HG02610 (cell line): ENCODE results near the gene ZNF318.
"Not testable (repeated sequence)": the region's sequence is repeated elsewhere in the genome, so short reads cannot be mapped to it uniquely, and the experiment has no call there.

ENCODE experiments used
- ATAC-seq: cut with Tn5 transposase; IDR thresholded peaks from one replicate; pipeline ENCODE4 v1.9.1; 2021; ENCODE audit warnings: mild to moderate bottlenecking, moderate library complexity; ENCODE audit not compliant: unreplicated experiment

ZNF318 gene

DNA sequence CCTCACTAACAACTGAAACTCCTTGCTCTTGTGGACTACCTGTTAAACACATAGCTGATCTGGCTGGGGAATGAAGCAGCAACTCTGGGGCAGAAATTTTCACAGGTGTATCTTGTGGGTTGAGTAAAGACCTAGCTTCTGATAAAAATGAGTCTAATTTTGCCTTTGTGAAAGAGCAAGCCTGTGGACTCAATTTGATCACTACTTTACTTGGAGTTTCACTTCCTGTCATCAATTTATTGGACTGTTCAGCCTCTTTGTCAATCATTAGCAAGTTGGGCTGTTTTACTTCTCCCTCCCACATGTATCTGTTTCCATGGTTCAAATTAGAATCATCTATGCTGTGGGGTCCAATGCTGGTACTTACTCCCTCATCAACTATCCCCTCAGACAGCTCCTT lies 31.2 kb downstream of the ZNF318 start:
- ATAC-seq = peak; percentile 49

DNA sequence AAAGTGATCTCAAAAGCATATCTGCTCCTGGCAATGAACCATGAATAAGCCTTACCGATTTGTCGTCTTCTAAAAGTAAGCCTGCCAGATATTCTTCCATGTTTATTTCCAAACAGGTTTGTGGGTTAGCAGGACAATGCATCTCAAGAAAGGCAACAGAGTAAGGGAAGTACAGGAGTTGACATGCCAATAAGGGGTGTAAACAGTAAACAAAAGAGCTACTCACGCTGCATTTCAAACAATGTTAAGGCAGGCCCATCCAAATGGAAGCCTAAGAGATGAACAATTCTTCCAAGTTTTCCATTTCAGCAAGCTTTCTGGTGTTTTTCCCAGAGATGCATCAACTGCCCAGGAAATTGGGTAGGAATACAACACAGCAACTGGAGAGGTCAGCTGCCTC lies 33.1 kb downstream of the ZNF318 start:
- no peak for ATAC-seq

DNA sequence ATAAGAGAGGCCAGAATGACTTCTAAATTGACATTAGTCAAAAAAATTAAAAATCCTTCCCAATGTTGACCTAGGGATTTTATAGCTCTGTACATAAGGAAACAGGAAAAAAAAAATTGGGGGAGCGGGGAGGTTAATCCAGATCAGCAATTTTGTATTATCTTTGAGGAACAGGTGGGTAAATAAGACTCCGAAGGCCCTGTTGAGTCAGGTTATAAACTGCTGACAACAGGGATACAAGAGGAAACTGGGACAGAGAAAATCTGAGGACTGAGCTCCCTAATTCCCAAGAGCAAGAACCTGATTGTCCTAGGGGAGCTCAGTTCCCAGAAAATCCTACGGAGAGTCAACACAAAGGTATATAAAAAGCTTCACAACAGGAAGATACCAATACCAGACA lies 34.0 kb downstream of the ZNF318 start:
- no peak for ATAC-seq

DNA sequence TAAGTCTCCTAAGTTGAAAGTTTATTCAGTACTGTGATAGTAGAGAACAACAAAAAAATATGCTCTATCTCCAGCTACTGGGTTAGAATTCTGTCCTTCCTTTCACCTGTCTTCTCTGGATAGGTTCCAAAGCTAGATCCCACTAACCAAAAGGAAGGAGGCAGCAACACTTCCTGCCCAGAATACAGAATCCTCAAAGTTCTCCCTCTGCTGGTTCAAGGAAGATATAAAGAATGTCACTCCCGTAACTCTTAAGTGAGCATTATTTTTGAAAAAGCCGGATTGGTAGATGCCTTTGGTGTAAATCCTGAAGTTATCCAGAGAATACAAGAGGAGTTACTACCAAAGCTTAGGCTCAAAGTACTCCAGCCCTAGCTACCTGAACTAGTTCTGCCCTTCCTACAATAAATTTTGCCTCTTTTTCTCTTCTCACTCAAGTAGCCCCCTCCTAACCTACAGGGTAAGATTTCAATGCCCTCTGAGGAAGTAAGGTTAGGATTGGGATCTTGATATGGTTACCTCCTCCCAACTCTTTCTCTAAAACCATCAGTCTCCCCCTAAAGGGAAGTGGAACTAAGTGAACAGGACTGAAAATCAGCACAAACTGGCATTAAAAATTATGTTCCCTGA lies 34.9 kb downstream of the ZNF318 start:
- no peak for ATAC-seq

DNA sequence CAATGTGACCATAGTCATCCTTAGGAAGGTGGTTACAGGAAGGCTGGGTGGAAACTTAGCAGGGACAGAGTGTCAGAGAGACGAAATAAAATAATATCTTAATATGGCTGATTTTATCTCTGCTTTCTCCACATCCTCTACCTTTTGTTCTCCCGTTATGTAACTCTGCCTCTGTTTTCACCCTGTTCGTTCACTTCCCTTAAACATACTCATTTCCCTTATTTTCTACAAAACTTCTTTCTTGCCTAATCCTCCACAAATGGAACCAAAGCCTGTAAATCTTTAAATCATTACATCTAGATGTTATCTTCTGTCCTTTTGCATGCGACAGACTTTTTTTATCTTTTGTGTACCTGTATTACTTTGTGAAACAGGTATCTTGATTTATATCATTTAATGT lies 37.6 kb downstream of the ZNF318 start:
- ATAC-seq = no peak

DNA sequence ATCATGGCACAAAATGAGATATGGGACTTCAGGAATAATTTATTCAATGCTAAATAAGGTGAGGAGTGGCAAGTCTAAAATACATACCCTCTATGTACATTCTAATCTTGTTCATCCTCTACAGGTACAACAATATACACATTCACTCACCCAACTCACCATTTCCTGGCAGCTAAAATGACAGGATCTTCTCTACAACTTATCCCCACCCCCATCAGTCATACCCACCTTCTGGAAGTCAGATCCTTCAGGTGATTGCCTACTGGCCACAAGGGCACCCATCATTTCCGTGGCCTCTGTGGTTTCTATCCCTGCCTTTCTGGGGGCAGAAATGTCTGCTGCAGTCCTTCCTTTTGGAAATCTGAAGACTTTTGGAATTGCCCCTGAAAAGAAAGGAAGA lies 38.0 kb downstream of the ZNF318 start:
- ATAC-seq = no peak

DNA sequence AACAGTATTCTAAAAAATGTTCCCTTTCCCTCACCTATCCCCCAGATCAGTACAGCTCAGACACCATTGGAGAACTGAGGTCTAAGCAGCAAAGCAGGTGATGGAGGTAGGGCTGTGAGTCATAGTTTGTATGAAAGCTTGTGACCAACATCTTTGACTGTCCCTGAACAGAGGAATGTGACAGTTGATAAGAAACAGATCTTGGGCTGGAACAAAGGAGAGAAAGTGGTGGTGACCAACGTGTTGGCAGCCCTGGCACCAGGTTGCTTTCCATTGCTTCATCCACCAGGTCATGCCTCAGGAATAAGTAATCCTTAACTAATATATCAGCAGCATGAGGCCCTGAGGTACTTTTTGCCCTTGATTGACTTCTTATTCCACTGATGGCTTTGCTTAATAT lies 40.9 kb downstream of the ZNF318 start:
- no peak for ATAC-seq

DNA sequence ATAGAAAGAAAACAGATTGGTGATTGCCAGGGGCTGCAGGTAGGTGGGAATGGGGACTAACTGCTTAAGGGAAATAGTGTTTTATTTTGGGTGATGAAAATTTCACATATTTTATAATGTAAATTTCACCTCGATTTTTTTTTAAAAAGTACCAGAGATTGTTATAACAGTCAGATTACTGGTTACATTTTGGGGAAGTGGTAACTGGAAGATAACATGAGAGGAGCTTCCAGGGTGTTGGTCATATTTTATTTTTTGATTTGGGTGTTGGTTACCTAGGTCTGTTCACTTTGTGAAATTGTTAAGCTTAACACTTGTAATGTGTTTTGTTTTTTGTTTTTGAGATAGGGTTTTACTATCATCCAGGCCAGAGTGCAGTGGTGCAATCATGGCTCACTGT lies 43.6 kb downstream of the ZNF318 start:
- ATAC-seq = no peak

DNA sequence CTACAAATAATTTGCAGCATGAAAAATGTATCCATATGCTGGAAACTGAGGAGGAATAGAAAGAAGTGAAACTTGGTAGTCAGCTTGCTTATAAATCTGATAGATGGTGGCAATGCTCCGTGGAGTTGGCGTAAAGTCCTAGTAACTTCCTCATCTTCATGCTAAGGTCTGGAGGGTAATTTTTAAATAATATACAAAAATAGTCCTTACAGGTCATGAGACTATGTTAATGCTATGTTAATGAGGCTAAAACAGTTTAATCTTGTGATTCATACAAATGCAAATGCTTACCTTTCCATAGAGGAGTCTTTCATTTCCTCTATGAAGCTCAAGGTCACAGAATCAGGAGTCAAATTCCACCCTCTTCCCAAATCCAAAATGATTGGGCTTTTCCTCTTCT lies 51.4 kb downstream of the ZNF318 start:
- ATAC-seq = no peak

DNA sequence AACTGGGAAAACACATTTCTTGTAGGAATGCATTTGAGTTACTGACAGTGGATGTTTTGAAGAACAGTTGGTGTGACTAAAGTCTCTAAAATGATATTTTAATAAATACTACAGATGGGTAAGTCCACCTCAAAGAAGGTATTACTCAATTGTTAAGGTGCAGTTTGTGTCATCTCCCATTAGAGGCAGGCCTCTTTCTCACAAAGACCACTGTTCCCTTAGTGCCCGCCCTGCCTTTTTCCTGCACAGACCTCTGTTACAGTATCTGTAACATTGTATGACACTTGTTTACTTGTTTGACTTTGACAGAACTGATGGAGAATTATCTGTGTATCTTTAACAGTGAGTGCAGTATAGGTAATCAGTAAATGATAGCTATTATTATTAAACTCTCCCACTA lies 55.6 kb downstream of the ZNF318 start:
- no peak for ATAC-seq

DNA sequence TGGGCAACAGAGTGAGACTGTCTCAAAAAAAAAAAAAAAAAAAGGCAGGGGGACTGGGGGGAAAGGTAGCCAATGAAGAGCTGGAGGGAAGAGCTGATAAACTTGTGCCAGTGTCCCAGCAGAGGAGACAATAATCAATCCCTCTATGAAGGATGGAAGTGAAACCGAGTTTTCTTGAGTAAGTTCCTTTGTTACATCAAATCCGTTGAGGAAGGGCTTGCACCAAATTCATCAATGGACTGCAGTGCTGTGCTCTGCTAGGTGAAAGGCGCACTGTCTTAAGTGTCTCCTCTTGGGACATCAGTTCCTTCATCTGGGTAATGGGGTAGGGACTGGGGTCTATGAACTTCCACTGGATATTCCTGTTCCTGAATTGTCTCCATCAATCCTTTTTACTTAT lies 57.8 kb downstream of the ZNF318 start:
- no peak for ATAC-seq

DNA sequence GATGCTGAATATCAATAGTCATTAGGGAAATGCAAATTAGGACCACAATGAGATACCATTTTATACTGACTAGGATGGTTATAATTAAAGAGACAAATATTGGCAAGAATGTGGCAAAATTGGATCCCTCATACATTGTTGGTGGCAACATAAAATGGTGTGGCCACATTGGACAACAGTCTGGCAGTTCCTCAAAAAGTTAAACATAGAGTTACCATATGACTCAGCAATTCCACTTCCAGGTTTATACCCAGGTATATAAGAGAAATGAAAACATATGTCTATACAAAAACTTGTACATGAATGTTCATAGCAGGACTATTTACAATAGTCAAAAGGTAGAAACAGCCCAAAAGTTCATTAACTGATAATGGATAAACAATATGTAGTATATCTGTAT lies 58.8 kb downstream of the ZNF318 start:
- ATAC-seq = no peak

DNA sequence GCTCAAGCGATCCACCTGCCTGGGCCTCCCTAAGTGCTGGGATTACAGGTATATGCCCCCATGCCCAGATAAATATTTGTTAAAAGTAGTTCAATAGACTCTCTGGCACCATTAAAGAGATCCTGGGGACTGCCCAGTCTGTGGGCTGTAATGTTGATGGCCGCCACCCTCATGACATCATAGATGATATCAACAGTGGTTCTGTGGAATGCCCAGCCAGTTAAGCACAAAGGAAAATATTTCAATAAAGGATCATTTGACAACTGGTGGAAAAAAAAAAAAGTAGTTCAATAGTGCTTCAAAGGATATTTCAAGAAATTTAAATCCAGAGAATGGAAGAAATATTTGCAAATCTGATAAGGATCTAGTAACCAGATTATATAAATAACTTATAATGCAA lies 59.3 kb downstream of the ZNF318 start:
- ATAC-seq = no peak

DNA sequence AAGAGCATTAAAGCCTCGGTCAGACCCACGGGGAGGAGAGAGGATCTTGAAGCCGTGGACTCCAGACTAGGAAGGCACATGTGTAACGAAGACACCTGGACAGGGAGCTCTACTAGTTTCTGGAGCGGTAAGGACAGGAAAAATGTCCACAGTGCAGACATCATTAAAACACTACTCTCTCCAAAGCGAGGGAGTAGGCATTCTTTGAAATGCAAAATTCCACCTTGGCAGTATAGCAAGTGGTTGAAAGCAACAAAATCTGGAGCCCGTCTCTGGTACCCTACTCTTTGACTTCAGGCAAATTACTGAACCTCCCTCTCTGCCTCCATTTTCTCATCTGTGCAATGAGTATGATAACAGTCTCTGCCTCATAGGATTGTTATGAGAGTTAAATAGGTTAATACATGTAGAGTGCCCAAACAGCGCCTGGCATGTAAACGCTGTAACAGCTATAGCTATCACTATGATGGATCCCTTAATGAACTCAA lies 60.4 kb downstream of the ZNF318 start:
- ATAC-seq = no peak

DNA sequence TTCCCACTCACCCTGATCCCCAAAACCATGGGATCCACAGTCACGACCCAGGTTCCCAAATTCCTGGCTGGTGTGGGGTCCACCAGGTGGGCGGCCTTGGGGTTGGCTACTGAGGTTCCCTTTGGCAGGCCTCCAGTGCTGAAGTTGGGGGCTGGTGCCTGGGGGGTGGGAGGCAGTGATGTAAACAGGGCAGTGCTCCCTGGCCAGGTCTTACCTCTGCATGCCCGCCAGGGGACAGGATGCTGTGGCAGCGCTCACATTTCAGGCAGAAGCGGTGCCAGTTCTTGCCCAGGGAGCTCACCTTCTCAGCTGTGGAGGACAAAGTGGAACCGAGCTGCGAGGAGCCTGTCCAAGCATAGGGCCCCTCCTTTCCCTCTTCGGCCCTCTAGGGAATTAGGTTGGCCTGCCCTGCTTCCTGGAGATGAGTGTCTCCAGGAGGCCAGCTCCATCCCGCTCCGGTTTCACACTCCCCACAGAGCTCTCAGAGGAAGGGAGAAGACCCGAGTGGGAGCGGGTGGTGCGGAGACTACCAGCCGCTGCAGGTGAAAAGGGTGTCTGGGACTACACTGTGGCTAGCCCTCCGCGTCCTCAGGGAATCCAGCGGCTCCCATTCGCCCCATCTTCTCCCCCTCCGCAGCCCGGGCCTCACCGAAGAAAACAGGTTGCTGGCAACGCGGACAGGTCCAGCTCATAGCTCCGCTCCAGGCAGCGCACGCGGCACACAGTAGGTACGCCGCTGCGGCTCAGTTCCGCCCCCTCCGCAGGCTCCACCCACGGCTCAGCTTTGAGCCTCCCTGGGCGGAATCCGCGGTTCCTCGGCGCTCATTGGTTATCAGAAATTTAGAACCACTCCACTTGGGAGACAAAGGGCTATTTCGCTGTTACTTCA lies 61.1 kb downstream of the ZNF318 start, which contains the start of gene CRIP3:
TSS of gene CRIP3 (minus strand) at position 726 of the 889 bp plus-strand sequence. CDS start at position 692, 34 bp downstream.
- ATAC-seq = peak; percentile 53

DNA sequence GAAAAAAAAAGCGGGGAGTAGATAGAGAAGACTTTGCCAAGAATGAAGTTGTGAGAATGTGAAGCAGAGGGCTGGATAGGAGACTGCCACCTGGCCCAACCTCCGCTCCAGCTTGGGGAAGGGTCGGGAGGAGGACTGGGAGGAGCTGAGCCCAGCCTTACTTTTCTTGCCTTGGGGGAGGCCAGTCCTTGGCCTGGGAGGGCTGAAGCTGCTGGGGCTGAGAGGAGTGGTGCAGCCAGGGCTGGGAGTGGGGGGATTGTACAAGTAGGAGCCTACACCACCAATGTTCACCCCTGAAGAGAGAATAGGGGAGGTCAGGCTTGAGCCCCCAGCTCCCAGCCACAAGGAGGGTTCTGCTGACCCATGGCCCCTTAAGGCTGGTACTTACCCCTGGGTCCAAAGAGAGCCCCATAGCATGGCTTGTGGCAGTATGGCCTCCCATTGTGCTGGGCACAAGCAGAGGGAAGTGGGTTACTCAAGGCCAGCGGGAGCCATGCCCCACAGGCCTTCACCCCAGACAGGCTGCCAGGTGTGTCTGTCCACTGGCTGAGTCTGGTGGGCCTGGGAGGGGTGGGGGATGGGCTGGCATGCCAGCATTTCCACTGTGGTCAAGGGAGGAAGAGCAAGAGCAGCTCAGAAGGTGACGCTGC lies 61.9 kb downstream of the ZNF318 start:
- no peak for ATAC-seq

DNA sequence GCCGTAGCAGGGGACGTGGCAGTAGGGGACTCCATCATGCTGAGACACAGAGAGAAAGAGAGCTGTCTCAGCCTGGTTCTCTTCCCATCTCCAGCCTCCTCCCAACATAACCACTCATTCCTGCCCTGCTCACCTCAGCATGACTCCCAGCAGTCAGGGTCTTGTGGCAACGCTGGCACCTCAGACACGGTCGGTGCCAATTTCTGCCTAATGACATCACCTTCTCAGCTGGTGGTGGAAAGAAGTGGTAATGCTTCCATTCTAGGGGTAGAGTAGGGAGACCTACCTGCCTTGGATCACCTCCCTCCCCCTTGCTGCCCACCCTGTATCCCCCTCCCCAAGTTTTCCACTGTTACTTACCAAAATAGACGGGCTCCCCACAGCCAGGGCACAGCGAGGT lies 63.4 kb downstream of the ZNF318 start:
- no peak for ATAC-seq

DNA sequence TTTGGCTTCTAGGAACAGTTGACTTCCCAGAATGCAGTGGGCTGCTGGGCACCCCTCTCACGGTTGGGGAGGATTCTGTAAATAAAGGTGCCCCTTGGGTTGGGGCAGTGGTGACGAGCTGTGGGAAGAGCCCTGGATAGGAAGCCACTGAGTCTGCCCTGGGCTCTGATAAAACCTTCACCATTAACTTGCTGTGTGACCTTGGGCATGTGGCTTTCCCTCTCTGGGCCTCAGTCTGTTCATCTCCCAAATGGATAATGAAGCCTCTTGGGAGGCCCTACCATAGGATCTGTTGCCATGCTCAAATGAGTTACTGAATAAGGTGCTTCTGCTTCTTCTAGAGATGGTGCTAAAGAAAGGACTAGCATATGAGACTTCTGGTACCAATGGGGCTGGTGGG lies 64.6 kb downstream of the ZNF318 start:
- no peak for ATAC-seq

DNA sequence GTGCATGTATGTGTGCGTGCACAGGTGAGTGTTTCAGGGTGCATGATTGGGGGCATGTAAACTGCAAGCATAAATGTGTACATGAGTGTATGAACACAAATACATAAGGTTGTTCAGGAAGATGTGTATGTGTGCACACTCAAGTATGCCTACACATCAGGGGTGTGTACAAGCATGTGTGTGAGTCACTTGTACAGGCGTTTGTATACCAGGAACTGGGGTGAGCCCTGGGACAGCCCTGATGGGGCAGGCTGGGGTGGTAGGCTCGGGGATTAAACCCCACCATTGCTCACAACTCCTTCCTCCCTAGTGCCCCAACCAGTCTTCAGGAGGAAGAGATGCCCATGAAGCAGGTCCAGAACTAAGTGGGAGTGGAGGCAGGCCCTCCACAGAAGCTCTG lies 65.1 kb downstream of the ZNF318 start:
- ATAC-seq = no peak

DNA sequence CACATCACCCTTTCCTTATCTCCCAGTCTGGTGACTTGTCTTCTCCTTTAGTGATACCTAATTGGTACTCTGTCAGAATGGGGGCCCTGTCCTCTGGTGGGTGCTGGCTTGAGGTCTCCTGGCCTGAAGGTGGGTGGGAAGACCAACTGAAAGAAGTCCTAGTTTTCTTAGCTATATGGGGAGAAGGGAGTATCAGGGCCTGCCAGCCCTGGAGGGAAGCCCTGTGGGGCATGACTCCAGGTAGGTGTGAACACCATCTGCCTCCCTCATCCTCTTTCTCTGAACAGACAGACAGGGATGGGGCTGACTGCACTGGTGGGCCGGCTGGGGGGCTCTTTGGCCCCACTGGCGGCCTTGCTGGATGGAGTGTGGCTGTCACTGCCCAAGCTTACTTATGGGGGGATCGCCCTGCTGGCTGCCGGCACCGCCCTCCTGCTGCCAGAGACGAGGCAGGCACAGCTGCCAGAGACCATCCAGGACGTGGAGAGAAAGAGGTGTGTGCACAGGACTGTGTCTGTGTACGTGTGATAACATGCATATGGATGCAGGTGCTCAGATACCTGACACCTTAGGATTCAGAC lies 65.6 kb downstream of the ZNF318 start:
- no peak for ATAC-seq

DNA sequence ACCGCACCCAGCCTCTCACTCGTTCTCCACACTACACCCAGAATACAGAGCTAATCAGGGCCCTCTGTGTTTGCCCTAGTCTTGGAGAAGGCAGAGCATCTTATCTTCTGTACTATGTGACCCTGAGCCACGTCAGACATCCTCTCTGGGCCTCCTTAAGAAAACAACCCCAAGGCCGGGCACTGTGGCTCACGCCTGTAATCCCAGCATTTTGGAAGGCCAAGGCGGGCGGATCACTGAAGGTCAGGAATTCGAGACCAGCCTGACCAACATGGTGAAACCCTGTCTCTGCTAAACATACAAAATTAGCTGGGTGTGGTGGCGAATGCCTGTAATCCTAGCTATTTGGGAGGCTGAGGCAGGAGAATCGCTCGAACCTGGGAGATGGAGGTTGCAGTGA lies 66.4 kb downstream of the ZNF318 start:
- ATAC-seq = not testable (repeated sequence)
